Measurements from ENCODE around the gene TTLL1. TPM values are rescaled to one million over a fixed set of nuclear protein-coding genes. Genes with fewer than 3 reads are reported as not detected.

The TTLL1 gene
- total RNA-seq, 1 donor from 2014 or later, result 5.9 TPM

GRCh38 chr22:43085658-43086606, 3.3 kb downstream of the TTLL1 start:
- H3K36me3 ChIP-seq, result no peaks in the 10 kb centered on the region
- H3K27me3 ChIP-seq, result no peaks in the 10 kb centered on the region
- TF ChIP-seq CTCF (IDR thresholded peaks at IDR 0.05) (no peak), POLR2A (IDR thresholded peaks at IDR 0.05) (no peak), POLR2AphosphoS5 (IDR thresholded peaks at IDR 0.05; ENCODE audit: insufficient read depth in 1 of 2, low read depth in 1 of 2) (no peak)
- H3K4me1 ChIP-seq, result peaks cover 13% of the 10 kb centered on the region
- peak overlapping the region; percentile 39 for H3K27ac ChIP-seq
- intact Hi-C loops (cut with DNase I), result no loop called here
- no peak overlapping the region for H3K4me3 ChIP-seq
- no peak for DNase-seq (ENCODE audit: extremely low spot score in 2 of 2)
- H3K9me3 ChIP-seq, result no peaks in the 10 kb centered on the region

GRCh38 chr22:43081968-43082367, 7.2 kb downstream of the TTLL1 start:
- TF ChIP-seq POLR2AphosphoS5 (IDR thresholded peaks at IDR 0.05; ENCODE audit: insufficient read depth in 1 of 2, low read depth in 1 of 2) (peak in 1 of 2 donors; percentile 21), POLR2A (IDR thresholded peaks at IDR 0.05) (no peak), CTCF (IDR thresholded peaks at IDR 0.05) (no peak)

GRCh38 chr22:43080616-43081015, 8.6 kb downstream of the TTLL1 start:
- no peaks in the 10 kb centered on the region for H3K9me3 ChIP-seq
- no peak for DNase-seq (ENCODE audit: extremely low spot score in 2 of 2)
- H3K27me3 ChIP-seq, result no peaks in the 10 kb centered on the region
- no peak for TF ChIP-seq POLR2A (IDR thresholded peaks at IDR 0.05)
- TF ChIP-seq CTCF (IDR thresholded peaks at IDR 0.05), result no peak
- no peak for TF ChIP-seq POLR2AphosphoS5 (IDR thresholded peaks at IDR 0.05; ENCODE audit: insufficient read depth in 1 of 2, low read depth in 1 of 2)
- H3K4me1 ChIP-seq, result peaks cover 7% of the 10 kb centered on the region
- no peaks in the 10 kb centered on the region for H3K36me3 ChIP-seq
- no peak overlapping the region for H3K27ac ChIP-seq
- intact Hi-C loops (cut with DNase I), result no loop called here
- H3K4me3 ChIP-seq, result no peak overlapping the region

More at GRCh38 chr22:43081968-43082367, 7.2 kb downstream of the TTLL1 start:
- Histone ChIP-seq H3K9me3 (no peaks in the 10 kb centered on the region), H3K4me3 (no peak overlapping the region), H3K27me3 (no peaks in the 10 kb centered on the region), H3K4me1 (peaks cover 7% of the 10 kb centered on the region), H3K36me3 (no peaks in the 10 kb centered on the region), H3K27ac (no peak overlapping the region)
- intact Hi-C loops (cut with DNase I), result no loop called here
- DNase-seq (ENCODE audit: extremely low spot score in 2 of 2), result no peak

GRCh38 chr22:43079742-43080141, 9.4 kb downstream of the TTLL1 start:
- no peaks in the 10 kb centered on the region for H3K9me3 ChIP-seq
- peaks cover 7% of the 10 kb centered on the region for H3K4me1 ChIP-seq
- H3K4me3 ChIP-seq, result no peak overlapping the region
- no peak for DNase-seq (ENCODE audit: extremely low spot score in 2 of 2)
- no peaks in the 10 kb centered on the region for H3K36me3 ChIP-seq
- intact Hi-C loops (cut with DNase I), result no loop called here
- no peaks in the 10 kb centered on the region for H3K27me3 ChIP-seq
- TF ChIP-seq POLR2AphosphoS5 (IDR thresholded peaks at IDR 0.05; ENCODE audit: insufficient read depth in 1 of 2, low read depth in 1 of 2) (no peak), POLR2A (IDR thresholded peaks at IDR 0.05) (no peak), CTCF (IDR thresholded peaks at IDR 0.05) (no peak)
- no peak overlapping the region for H3K27ac ChIP-seq

GRCh38 chr22:43078522-43078921, 10.7 kb downstream of the TTLL1 start:
- DNase-seq (ENCODE audit: extremely low spot score in 2 of 2), result no peak
- H3K4me1 ChIP-seq, result peaks cover 7% of the 10 kb centered on the region
- intact Hi-C loops (cut with DNase I), result no loop called here

More at GRCh38 chr22:43078522-43078921, 10.7 kb downstream of the TTLL1 start:
- no peaks in the 10 kb centered on the region for H3K36me3 ChIP-seq
- no peak overlapping the region for H3K4me3 ChIP-seq
- TF ChIP-seq POLR2A (IDR thresholded peaks at IDR 0.05), result no peak
- TF ChIP-seq CTCF (IDR thresholded peaks at IDR 0.05), result no peak
- H3K27ac ChIP-seq, result no peak overlapping the region
- no peaks in the 10 kb centered on the region for H3K9me3 ChIP-seq
- H3K27me3 ChIP-seq, result no peaks in the 10 kb centered on the region

All from vagina (tissue), 2 donors.